ENCODE data around the gene FAM222A. TPM values are rescaled to one million over a fixed set of nuclear protein-coding genes. Genes with fewer than 3 reads are reported as not detected.

FAM222A gene
- total RNA-seq, 1 experiment from 2014 or later: 3.1 TPM

GRCh38 chr12:109706747-109707469 is 6.7 kb upstream of the FAM222A start:
- no peaks in the 10 kb centered on the region for H3K9me3 ChIP-seq (ENCODE audit: insufficient read depth, low read depth)
- no peak overlapping the region for H3K27ac ChIP-seq
- POLR2A ChIA-PET (ENCODE audit: unreplicated experiment): no interaction called here
- no peaks in the 10 kb centered on the region for H3K27me3 ChIP-seq (ENCODE audit: insufficient read depth, low read depth)
- intact Hi-C loops (cut with micrococcal nuclease; ENCODE audit: unreplicated experiment): no loop called here
- H3K4me2 ChIP-seq: no peak overlapping the region
- no peak overlapping the region for H3K4me3 ChIP-seq
- H2AFZ ChIP-seq: no peak overlapping the region
- no TSS peak for BruUV-seq (replicated peaks)
- H3K36me3 ChIP-seq (ENCODE audit: low read depth): no peaks in the 10 kb centered on the region
- H3K79me2 ChIP-seq (ENCODE audit: low read depth): no peaks in the 10 kb centered on the region
- no peak for TF ChIP-seq CTCF (conservative IDR thresholded peaks at IDR 0.05)
- TF ChIP-seq EZH2 (IDR thresholded peaks at IDR 0.05; ENCODE audit: low read depth): no peak
- H3F3A ChIP-seq (ENCODE audit: insufficient read depth, low read depth): peaks cover 8% of the 10 kb centered on the region; the same call in 1 of the 2 replicates
- no peaks in the 10 kb centered on the region for H4K20me1 ChIP-seq (ENCODE audit: insufficient read depth)
- H3K9me2 ChIP-seq (ENCODE audit: insufficient read depth): no peaks in the 10 kb centered on the region
- CTCF ChIA-PET: no interaction called here
- H3K4me1 ChIP-seq (replicated peaks; ENCODE audit: insufficient read depth): peaks cover 14% of the 10 kb centered on the region
- DNase-seq: no peak

GRCh38 chr12:109707470-109707821 is 6.2 kb upstream of the FAM222A start:
- H4K20me1 ChIP-seq (ENCODE audit: insufficient read depth): no peaks in the 10 kb centered on the region
- H3K9me3 ChIP-seq (ENCODE audit: insufficient read depth, low read depth): no peaks in the 10 kb centered on the region
- ChIA-PET POLR2A (ENCODE audit: unreplicated experiment) (no interaction called here), CTCF (no interaction called here)
- no peaks in the 10 kb centered on the region for H3K27me3 ChIP-seq (ENCODE audit: insufficient read depth, low read depth)
- peaks cover 8% of the 10 kb centered on the region; the same call in 1 of the 2 replicates for H3F3A ChIP-seq (ENCODE audit: insufficient read depth, low read depth)
- no peaks in the 10 kb centered on the region for H3K36me3 ChIP-seq (ENCODE audit: low read depth)
- H3K4me2 ChIP-seq: no peak overlapping the region
- intact Hi-C loops (cut with micrococcal nuclease; ENCODE audit: unreplicated experiment): no loop called here
- H2AFZ ChIP-seq: no peak overlapping the region
- H3K9me2 ChIP-seq (ENCODE audit: insufficient read depth): no peaks in the 10 kb centered on the region
- H3K4me1 ChIP-seq (replicated peaks; ENCODE audit: insufficient read depth): peaks cover 14% of the 10 kb centered on the region
- no peak overlapping the region for H3K27ac ChIP-seq
- no TSS peak for BruUV-seq (replicated peaks)
- H3K4me3 ChIP-seq: no peak overlapping the region
- H3K79me2 ChIP-seq (ENCODE audit: low read depth): no peaks in the 10 kb centered on the region
- TF ChIP-seq CTCF (conservative IDR thresholded peaks at IDR 0.05): no peak
- no peak for TF ChIP-seq EZH2 (IDR thresholded peaks at IDR 0.05; ENCODE audit: low read depth)
- DNase-seq: no peak

GRCh38 chr12:109708939-109709338 is 4.7 kb upstream of the FAM222A start:
- Histone ChIP-seq H3K79me2 (ENCODE audit: low read depth) (no peaks in the 10 kb centered on the region), H3K27ac (no peak overlapping the region), H3K4me3 (no peak overlapping the region), H4K20me1 (ENCODE audit: insufficient read depth) (0 out of 2 replicates have a peak, but pooled peaks cover 4% of the 10 kb centered on the region), H3F3A (ENCODE audit: insufficient read depth, low read depth) (peaks cover 11% of the 10 kb centered on the region; the same call in 1 of the 2 replicates), H3K9me3 (ENCODE audit: insufficient read depth, low read depth) (no peaks in the 10 kb centered on the region), H3K27me3 (ENCODE audit: insufficient read depth, low read depth) (no peaks in the 10 kb centered on the region), H3K4me1 (replicated peaks; ENCODE audit: insufficient read depth) (peaks cover 18% of the 10 kb centered on the region), H3K4me2 (no peak overlapping the region), H3K9me2 (ENCODE audit: insufficient read depth) (no peaks in the 10 kb centered on the region), H3K36me3 (ENCODE audit: low read depth) (no peaks in the 10 kb centered on the region), H2AFZ (no peak overlapping the region)
- ChIA-PET POLR2A (ENCODE audit: unreplicated experiment) (no interaction called here), CTCF (interaction anchor here (0.7 kb wide), 1 partner anchor 16 kb away, joined by 5 read pairs; no protein-coding TSS in a partner anchor)
- no TSS peak for BruUV-seq (replicated peaks)
- intact Hi-C loops (cut with micrococcal nuclease; ENCODE audit: unreplicated experiment): no loop called here
- no peak for DNase-seq
- TF ChIP-seq EZH2 (IDR thresholded peaks at IDR 0.05; ENCODE audit: low read depth): no peak
- TF ChIP-seq CTCF (conservative IDR thresholded peaks at IDR 0.05): no peak

Measured in PC-9 (cell line).